ENCODE measurements around the gene RYR2.

DNA sequence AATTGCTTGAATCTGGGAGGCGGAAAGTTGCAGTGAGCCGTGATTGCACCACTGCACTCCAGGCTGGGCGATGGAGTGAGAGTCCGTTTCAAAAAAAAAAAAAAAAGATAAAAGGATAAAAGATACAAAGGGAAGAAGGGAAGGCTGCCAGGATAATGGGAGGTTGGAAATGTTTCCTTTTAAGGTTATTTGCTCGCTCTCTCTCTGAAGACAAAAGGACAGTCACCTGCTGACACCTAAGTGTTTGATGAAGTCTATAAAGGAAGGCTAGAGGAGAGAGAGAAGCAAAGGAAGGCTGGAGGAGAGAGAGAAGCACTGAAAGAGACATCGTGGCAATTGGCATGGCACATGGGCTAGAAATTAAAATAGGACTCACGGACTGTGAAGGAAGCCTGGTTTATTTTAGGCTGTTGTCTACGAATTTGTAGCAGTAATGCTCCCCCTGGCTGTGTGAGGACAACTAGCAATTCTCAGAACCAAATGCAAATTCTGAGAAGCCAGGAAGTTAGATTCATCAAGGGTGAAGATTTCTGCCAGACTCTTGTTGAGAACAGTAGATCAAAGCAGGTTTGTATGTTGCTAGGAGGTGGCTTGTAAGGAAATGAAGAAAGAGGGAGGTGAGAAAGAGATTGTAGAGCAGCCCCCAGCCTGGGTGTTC lies 694.5 kb downstream of the RYR2 start:
- TF ChIP-seq KDM5A (IDR thresholded peaks at IDR 0.05) (no peak), POLR2AphosphoS2 (conservative IDR thresholded peaks at IDR 0.05; ENCODE audit: low read length) (no peak), POLR2A (IDR thresholded peaks at IDR 0.05; ENCODE audit: low read length) (no peak), FOSL2 (IDR thresholded peaks at IDR 0.05) (no peak), FOSL2 (CRISPR knock-in tag; IDR thresholded peaks at IDR 0.05) (no peak), HES2 (IDR thresholded peaks at IDR 0.05) (no peak), MYC (IDR thresholded peaks at IDR 0.05; ENCODE audit: borderline replicate concordance, low read length) (no peak), CBX8 (IDR thresholded peaks at IDR 0.05) (no peak)
- TF ChIP-seq, protein P1, sequence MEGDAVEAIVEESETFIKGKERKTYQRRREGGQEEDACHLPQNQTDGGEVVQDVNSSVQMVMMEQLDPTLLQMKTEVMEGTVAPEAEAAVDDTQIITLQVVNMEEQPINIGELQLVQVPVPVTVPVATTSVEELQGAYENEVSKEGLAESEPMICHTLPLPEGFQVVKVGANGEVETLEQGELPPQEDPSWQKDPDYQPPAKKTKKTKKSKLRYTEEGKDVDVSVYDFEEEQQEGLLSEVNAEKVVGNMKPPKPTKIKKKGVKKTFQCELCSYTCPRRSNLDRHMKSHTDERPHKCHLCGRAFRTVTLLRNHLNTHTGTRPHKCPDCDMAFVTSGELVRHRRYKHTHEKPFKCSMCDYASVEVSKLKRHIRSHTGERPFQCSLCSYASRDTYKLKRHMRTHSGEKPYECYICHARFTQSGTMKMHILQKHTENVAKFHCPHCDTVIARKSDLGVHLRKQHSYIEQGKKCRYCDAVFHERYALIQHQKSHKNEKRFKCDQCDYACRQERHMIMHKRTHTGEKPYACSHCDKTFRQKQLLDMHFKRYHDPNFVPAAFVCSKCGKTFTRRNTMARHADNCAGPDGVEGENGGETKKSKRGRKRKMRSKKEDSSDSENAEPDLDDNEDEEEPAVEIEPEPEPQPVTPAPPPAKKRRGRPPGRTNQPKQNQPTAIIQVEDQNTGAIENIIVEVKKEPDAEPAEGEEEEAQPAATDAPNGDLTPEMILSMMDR (IDR thresholded peaks at IDR 0.05): no peak
- TF ChIP-seq, protein P2, sequence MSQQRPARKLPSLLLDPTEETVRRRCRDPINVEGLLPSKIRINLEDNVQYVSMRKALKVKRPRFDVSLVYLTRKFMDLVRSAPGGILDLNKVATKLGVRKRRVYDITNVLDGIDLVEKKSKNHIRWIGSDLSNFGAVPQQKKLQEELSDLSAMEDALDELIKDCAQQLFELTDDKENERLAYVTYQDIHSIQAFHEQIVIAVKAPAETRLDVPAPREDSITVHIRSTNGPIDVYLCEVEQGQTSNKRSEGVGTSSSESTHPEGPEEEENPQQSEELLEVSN (IDR thresholded peaks at IDR 0.05; ENCODE audit: borderline replicate concordance, low read depth): no peak

Measured in A549 (cell line).